ENCODE results near the gene HSF2BP.
"Not testable (repeated sequence)": the region's sequence is repeated elsewhere in the genome, so short reads cannot be mapped to it uniquely, and the experiment has no call there.

Gene HSF2BP

DNA sequence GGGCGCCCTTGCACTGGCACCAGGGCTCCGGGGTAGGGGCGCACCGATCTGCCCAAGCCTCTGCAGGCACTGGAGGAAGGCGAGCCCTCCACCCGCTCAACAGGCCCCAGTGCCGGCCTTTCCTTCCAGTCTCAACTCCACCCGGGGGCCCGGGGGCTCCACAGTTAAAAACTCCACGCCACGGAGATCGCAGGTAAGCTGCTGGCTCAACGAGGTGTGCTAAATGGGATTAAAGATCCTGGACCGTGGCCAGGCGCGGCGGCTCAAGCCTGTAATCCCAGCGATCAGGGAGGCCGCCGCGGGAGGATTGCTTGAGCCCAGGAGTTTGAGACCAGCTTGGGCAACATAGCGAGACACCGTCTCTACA lies 536 bp downstream of the HSF2BP start:
- peak overlapping the region; percentile 93 for H3K4me3 ChIP-seq (ENCODE audit: low read depth, low read length)
- DNase-seq (ENCODE audit: low read depth) = no peak
- no peak for TF ChIP-seq CTCF (conservative IDR thresholded peaks at IDR 0.05; ENCODE audit: low read depth, low read length)

DNA sequence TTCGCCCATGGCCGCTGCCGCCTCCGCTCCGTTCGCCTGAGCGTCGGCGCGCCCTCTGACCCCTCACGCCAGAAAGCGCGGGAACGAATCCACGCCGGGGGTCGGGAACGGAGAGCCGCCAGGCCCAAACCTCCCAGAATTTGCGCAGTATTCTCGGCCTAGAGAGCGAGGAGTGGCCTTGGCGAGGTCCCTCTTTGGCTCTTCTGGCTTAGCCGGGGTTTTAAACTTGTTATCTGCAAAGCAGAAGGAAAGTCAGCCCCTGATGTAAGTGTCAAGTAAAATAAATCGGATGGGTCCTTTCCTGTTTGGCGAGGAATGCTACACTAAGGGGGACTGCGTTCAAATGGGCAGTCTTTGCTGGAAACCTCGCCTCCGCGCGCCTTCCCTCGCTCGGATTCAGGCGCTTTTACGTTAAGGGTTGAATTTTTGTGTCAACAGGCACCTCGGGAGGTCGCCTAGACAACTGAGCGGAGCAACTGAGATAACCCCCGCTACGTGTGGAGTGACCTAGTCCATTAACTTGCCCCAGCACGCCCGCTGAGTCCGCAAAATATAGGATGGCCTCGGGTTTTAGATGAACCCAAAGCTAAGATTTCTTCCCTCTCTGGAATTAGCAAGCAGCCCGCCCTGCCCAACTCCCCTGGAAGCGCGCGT lies 1.1 kb downstream of the HSF2BP start:
- no peak for TF ChIP-seq CTCF (conservative IDR thresholded peaks at IDR 0.05; ENCODE audit: low read depth, low read length)
- DNase-seq (ENCODE audit: low read depth) = no peak
- no peak overlapping the region for H3K4me3 ChIP-seq (ENCODE audit: low read depth, low read length)

DNA sequence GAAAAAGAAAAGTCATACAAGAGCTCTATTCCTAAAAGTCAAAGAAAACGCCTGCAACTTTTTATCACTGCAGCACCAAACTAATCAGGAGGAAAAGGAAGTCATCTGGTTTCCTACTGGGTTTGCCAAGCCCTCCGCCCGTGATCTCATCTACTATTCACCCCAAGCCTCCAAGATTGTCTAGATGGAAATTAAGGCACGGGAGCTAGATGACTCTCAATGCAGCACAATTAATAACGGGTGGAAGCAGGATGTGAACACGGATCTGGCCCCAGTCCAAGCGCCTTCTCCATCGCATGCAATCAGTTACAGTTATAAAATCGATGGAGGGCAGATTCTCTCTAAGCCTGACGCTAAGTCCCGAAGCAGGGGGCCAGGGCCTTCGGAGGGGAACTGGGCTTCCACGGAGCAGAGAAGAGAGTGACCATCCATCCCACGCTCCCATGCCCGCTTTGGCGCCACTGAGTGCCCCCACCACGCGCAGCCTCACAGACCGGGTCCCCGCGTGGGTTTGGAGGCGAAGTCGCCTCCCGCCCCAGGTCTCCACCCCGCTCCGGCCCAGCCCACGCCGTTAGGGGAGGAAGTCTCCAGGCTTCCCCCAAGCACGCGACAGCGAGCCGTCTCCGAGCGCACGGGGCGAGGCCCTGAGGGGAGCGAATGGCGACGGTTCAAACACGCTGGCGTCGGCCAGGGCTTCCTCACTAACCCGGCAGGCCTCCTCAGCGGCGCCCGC lies 1.8 kb downstream of the HSF2BP start:
- TF ChIP-seq CTCF (conservative IDR thresholded peaks at IDR 0.05; ENCODE audit: low read depth, low read length) = no peak
- H3K4me3 ChIP-seq (ENCODE audit: low read depth, low read length) = no peak overlapping the region

GRCh38 chr21:43654806-43655489 lies 4.3 kb downstream of the HSF2BP start:
- no peak for TF ChIP-seq CTCF (conservative IDR thresholded peaks at IDR 0.05; ENCODE audit: low read depth, low read length)
- peak; percentile 64 for DNase-seq (ENCODE audit: low read depth)
- H3K4me3 ChIP-seq (ENCODE audit: low read depth, low read length) = no peak overlapping the region

More for the DNA sequence above, 1.8 kb downstream of the HSF2BP start:
- DNase-seq (ENCODE audit: low read depth) = no peak

- no peak for DNase-seq (ENCODE audit: low read depth)
- H3K4me3 ChIP-seq (ENCODE audit: low read depth, low read length) = no peak overlapping the region
- no peak for TF ChIP-seq CTCF (conservative IDR thresholded peaks at IDR 0.05; ENCODE audit: low read depth, low read length)
Measured at GRCh38 chr21:43653626-43654025, 5.7 kb downstream of the HSF2BP start.

GRCh38 chr21:43652616-43653015 lies 6.7 kb downstream of the HSF2BP start:
- no peak for TF ChIP-seq CTCF (conservative IDR thresholded peaks at IDR 0.05; ENCODE audit: low read depth, low read length)
- no peak overlapping the region for H3K4me3 ChIP-seq (ENCODE audit: low read depth, low read length)
- no peak for DNase-seq (ENCODE audit: low read depth)

DNA sequence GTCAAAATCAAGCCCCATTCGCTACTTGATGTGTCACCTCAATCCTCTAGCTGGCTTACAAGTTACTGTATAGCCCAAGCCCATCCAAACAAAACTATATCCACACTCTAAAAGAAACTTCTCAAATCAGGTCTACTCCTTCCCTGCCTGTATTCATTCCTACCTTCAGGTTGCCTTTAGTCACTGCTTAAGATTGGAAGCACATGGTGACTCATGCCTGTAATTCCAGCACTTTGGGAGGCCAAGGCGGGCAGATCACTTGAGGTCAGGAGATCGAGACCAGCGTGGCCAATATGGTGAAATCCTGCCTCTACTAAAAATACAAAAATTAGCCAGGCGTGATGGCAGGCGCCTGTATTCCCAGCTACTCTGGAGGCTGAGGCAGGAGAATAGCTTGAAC lies 7.4 kb downstream of the HSF2BP start:
- not testable (repeated sequence) for DNase-seq (ENCODE audit: low read depth); H3K4me3 ChIP-seq (ENCODE audit: low read depth, low read length)

Measured in choroid plexus epithelial cell (primary cell).